Breast epithelium (tissue), 4 donors: ENCODE measurements around the gene OR4D5. TPM values are rescaled to one million over a fixed set of nuclear protein-coding genes. Genes with fewer than 3 reads are reported as not detected.

Experiments
- DNase-seq, 2 donors: peaks; one replicate each; pipeline ENCODE4 v3.0.0-alpha.2; 2019; ENCODE audit warnings: low spot score in 2 of 2
- H3K27ac ChIP-seq, 2 donors: fragments of 200-600 bp; sonication (generic) in 1 of 2; one replicate each; pipeline ENCODE4 v1.5.1; 2016 to 2019; ENCODE audit warnings: mild to moderate bottlenecking in 1 of 2
- H3K27me3 ChIP-seq, 2 donors: fragments of 200-600 bp; sonication (generic) in 1 of 2; one replicate each; pipeline versions ENCODE4 v1.5.1 to v1.6.0; 2017 to 2019; ENCODE audit warnings: control low read depth in 1 of 2, mild to moderate bottlenecking in 1 of 2
- H3K36me3 ChIP-seq: fragments of 200-600 bp; one replicate; pipeline ENCODE4 v1.5.1; 2019
- H3K4me1 ChIP-seq, 2 donors: fragments of 200-600 bp; sonication (generic); one replicate each; pipeline ENCODE4 v1.5.1; 2016 to 2019; ENCODE audit warnings: control low read depth in 1 of 2
- H3K4me3 ChIP-seq, 3 donors: fragments of 200-600 bp; sonication (generic); 1 replicate in 2 of 3; 2 replicates in 1 of 3; pipeline ENCODE4 v1.5.1; 2016 to 2019; ENCODE audit warnings: mild to moderate bottlenecking in 3 of 3, moderate library complexity in 2 of 3
- H3K9me3 ChIP-seq, 2 donors: fragments of 200-600 bp; sonication (generic) in 1 of 2; one replicate each; pipeline ENCODE4 v1.5.1; 2016 to 2019; ENCODE audit warnings: control low read depth in 1 of 2
- CTCF ChIP-seq, 3 donors: fragments of 450-650 bp; IDR thresholded peaks; one replicate each; pipeline ENCODE4 v1.5.1; 2016 to 2017; ENCODE audit warnings: antibody characterized with exemption in 3 of 3, mild to moderate bottlenecking in 3 of 3, moderate library complexity in 3 of 3
- POLR2A ChIP-seq: fragments of 450-650 bp; IDR thresholded peaks from one replicate; pipeline ENCODE4 v1.6.1; 2016; ENCODE audit warnings: antibody characterized with exemption, mild to moderate bottlenecking, moderate library complexity
- POLR2AphosphoS5 ChIP-seq, 3 donors: sonication (generic); formaldehyde crosslinking; IDR thresholded peaks; one replicate each; pipeline ENCODE4 v1.6.1; 2017; ENCODE audit warnings: antibody characterized with exemption in 3 of 3
- intact Hi-C: fragments of 100-400 bp; cut with DNase I; formaldehyde crosslinking; loops from one replicate; pipeline ENCODE4 v1.15.1; 2023; ENCODE audit warnings: low total_unique reads
- total RNA-seq, 3 donors: library from RNA; depleted of rRNA; stranded (reverse); fragments of >200 nt; gene quantifications; one replicate each; pipeline ENCODE4 v1.1.0, GENCODE V29; 2016

OR4D5 gene
- not detected for total RNA-seq

- H3K36me3 ChIP-seq, result no peaks in the 10 kb centered on the region
- no peaks in the 10 kb centered on the region for H3K4me1 ChIP-seq
- H3K27ac ChIP-seq, result no peak within 1 kb of the TSS
- no peaks in the 10 kb centered on the region for H3K9me3 ChIP-seq
- TF ChIP-seq POLR2AphosphoS5 (IDR thresholded peaks at IDR 0.05), result no peak
- no peak for TF ChIP-seq POLR2A
- TF ChIP-seq CTCF (IDR thresholded peaks at IDR 0.05), result no peak
- no peak within 1 kb of the TSS for H3K4me3 ChIP-seq
- DNase-seq, result no peak
- intact Hi-C loops, result no loop called here
- no peaks in the 10 kb centered on the region for H3K27me3 ChIP-seq
Observed at GRCh38 chr11:123939317-123939716, at the start of gene OR4D5. TSS of gene OR4D5 (plus strand) at chr11:123939617. CDS start at chr11:123939617, 0 bp downstream.

- H3K36me3 ChIP-seq, result no peaks in the 10 kb centered on the region
- H3K27ac ChIP-seq, result no peak overlapping the region
- no peaks in the 10 kb centered on the region for H3K4me1 ChIP-seq
- no peak for TF ChIP-seq POLR2AphosphoS5 (IDR thresholded peaks at IDR 0.05)
- TF ChIP-seq CTCF (IDR thresholded peaks at IDR 0.05), result no peak
- TF ChIP-seq POLR2A, result no peak
- no peak for DNase-seq
- no peaks in the 10 kb centered on the region for H3K9me3 ChIP-seq
- intact Hi-C loops, result no loop called here
- H3K4me3 ChIP-seq, result no peak overlapping the region
- no peaks in the 10 kb centered on the region for H3K27me3 ChIP-seq
Observed at GRCh38 chr11:123892031-123892430, 47.4 kb upstream of the OR4D5 start.

- TF ChIP-seq CTCF (IDR thresholded peaks at IDR 0.05) (no peak), POLR2AphosphoS5 (IDR thresholded peaks at IDR 0.05) (no peak), POLR2A (no peak)
- intact Hi-C loops, result no loop called here
Observed at GRCh38 chr11:123899792-123900191, 39.6 kb upstream of the OR4D5 start.

GRCh38 chr11:123901867-123902266, 37.5 kb upstream of the OR4D5 start, which contains the start of gene OR8D4:
TSS of gene OR8D4 (plus strand) at chr11:123902167. CDS start at chr11:123906432, 4,265 bp downstream.
- intact Hi-C loops, result no loop called here
- Histone ChIP-seq H3K9me3 (no peaks in the 10 kb centered on the region), H3K27me3 (no peaks in the 10 kb centered on the region), H3K4me1 (no peaks in the 10 kb centered on the region), H3K27ac (no peak within 1 kb of the TSS), H3K4me3 (no peak within 1 kb of the TSS), H3K36me3 (no peaks in the 10 kb centered on the region)
- no peak for DNase-seq
- TF ChIP-seq POLR2AphosphoS5 (IDR thresholded peaks at IDR 0.05), result no peak
- no peak for TF ChIP-seq CTCF (IDR thresholded peaks at IDR 0.05)
- TF ChIP-seq POLR2A, result no peak

More at GRCh38 chr11:123899792-123900191, 39.6 kb upstream of the OR4D5 start:
- H3K27ac ChIP-seq, result no peak overlapping the region
- no peaks in the 10 kb centered on the region for H3K27me3 ChIP-seq
- H3K4me3 ChIP-seq, result no peak overlapping the region
- DNase-seq, result no peak
- H3K9me3 ChIP-seq, result no peaks in the 10 kb centered on the region
- H3K36me3 ChIP-seq, result no peaks in the 10 kb centered on the region
- no peaks in the 10 kb centered on the region for H3K4me1 ChIP-seq

- TF ChIP-seq POLR2A (no peak), CTCF (IDR thresholded peaks at IDR 0.05) (no peak), POLR2AphosphoS5 (IDR thresholded peaks at IDR 0.05) (no peak)
- DNase-seq, result no peak
- Histone ChIP-seq H3K27me3 (no peaks in the 10 kb centered on the region), H3K36me3 (no peaks in the 10 kb centered on the region), H3K4me1 (no peaks in the 10 kb centered on the region), H3K9me3 (no peaks in the 10 kb centered on the region), H3K27ac (no peak overlapping the region), H3K4me3 (no peak overlapping the region)
- intact Hi-C loops, result no loop called here
Observed at GRCh38 chr11:123903932-123904331, 35.5 kb upstream of the OR4D5 start.
